DMS53 (cell line): ENCODE data around the gene TSSK1B.
"Not testable (repeated sequence)": the region's sequence is repeated elsewhere in the genome, so short reads cannot be mapped to it uniquely, and the experiment has no call there.

Experiments
- DNase-seq: peaks from one replicate; lab custom pipeline; 2025; lab: John Stamatoyannopoulos, UW

TSSK1B gene

DNA sequence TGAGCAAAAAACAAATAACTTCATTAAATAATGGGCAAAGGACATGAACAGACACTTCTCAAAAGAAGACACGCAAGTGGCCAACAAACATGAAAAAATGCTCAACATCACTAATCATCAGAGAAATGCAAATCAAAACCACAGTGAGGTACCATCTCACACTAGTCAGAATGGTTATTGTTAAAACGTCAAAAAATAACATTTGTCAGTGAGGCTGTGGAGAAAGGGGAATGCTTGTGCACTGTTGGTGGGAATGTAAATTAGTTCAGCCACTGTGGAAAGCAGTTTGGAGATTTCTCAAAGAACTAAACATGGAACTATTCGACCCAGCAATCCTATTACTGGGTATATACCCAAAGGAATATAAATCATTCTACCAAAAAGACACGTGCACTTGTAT, 36.8 kb downstream of the TSSK1B start:
- DNase-seq = not testable (repeated sequence)

- no peak for DNase-seq
These were observed 37.7 kb downstream of the TSSK1B start for GRCh38 chr5:113397046-113397445.

- no peak for DNase-seq
These were observed 40.1 kb downstream of the TSSK1B start for GRCh38 chr5:113394658-113395057.

GRCh38 chr5:113390224-113390623, 44.6 kb downstream of the TSSK1B start:
- no peak for DNase-seq

DNA sequence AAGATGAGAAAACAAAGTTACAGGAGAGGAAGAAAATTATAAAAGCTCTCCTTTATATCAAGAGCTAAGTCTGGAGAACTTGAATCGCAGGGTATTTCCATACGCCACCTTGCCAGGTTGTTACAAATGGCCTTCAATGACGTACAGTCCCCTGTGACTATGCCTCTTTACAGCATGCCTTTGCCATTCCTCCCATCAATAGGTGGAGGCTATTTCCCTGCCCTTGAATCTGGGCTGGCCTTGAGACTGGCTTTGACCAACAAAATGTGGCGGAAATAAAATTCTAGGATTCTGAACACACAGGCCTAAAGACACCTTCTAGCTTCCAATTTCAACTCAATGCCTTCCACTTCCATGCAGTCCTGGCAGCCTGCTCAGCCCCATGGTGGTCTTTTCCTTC, 45.7 kb downstream of the TSSK1B start:
- no peak for DNase-seq

GRCh38 chr5:113387844-113388243, 46.9 kb downstream of the TSSK1B start:
- DNase-seq = no peak

- DNase-seq = no peak
These were observed 50.0 kb downstream of the TSSK1B start for GRCh38 chr5:113384782-113385285.

DNA sequence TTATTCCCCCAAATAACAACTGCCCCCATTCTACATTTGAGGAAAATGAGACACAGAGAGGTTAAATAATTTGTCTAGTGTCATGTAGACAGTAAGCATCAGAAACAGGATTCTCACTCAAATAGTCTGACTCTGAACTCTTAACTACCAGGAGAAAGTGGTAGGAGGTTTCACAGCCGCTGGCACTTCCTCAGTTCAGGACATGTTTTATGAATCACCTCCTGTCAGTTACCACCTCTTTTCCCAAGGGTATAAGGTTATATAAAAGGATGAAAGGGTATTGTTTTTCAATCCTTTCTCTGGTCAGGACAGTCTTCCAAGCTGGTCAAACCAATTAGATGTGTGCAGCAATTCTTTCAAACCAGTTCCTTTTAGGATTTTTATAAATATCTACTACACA, 52.1 kb downstream of the TSSK1B start:
- no peak for DNase-seq
